Vagina (tissue), 2 donors: ENCODE measurements around the gene COA1. TPM values are rescaled to one million over a fixed set of nuclear protein-coding genes. Genes with fewer than 3 reads are reported as not detected.

Source experiments
- DNase-seq, 2 donors: peaks; one replicate each; pipeline ENCODE4 v3.0.0-alpha.2; 2017; ENCODE audit errors: extremely low spot score in 2 of 2
- H3K27ac ChIP-seq: fragments of 200-600 bp; sonication (generic); one replicate; pipeline ENCODE4 v1.5.1; 2019
- H3K27me3 ChIP-seq: fragments of 200-600 bp; sonication (generic); one replicate; pipeline ENCODE4 v1.5.1; 2019
- H3K36me3 ChIP-seq, 2 donors: fragments of 200-600 bp; sonication (generic); one replicate each; pipeline ENCODE4 v1.5.1; 2017 to 2019
- H3K4me1 ChIP-seq: fragments of 200-600 bp; sonication (generic); one replicate; pipeline ENCODE4 v1.5.1; 2019
- H3K4me3 ChIP-seq, 2 donors: fragments of 200-600 bp; sonication (generic); 1 replicate in 1 of 2; 2 replicates in 1 of 2; pipeline ENCODE4 v1.5.1; 2016 to 2019
- H3K9me3 ChIP-seq: fragments of 200-600 bp; sonication (generic); one replicate; pipeline ENCODE4 v1.5.1; 2019
- POLR2A ChIP-seq, 2 donors: fragments of 450-650 bp; IDR thresholded peaks; one replicate each; pipeline ENCODE4 v1.6.1; 2017; ENCODE audit warnings: antibody characterized with exemption in 2 of 2, mild to moderate bottlenecking in 2 of 2, moderate library complexity in 2 of 2
- POLR2AphosphoS5 ChIP-seq, 2 donors: sonication (generic); formaldehyde crosslinking; IDR thresholded peaks; one replicate each; pipeline ENCODE4 v1.9.0; 2017; ENCODE audit warnings: antibody characterized with exemption in 2 of 2, mild to moderate bottlenecking in 2 of 2, low read depth in 1 of 2; ENCODE audit not compliant: insufficient read depth in 1 of 2
- intact Hi-C: fragments of 100-400 bp; cut with DNase I; formaldehyde crosslinking; loops from one replicate; pipeline ENCODE4 v1.15.1; 2023
- total RNA-seq: library from RNA; depleted of rRNA; stranded (reverse); fragments of >200 nt; gene quantifications from one replicate; pipeline ENCODE4 v1.2.3, GENCODE V29; 2016
- TF ChIP-seq, protein P1 (sequence below), 3 experiments: fragments of 450-650 bp in 2 of 3; fragments of 200-600 bp in 1 of 3; sonication (generic) in 1 of 3; IDR thresholded peaks; one replicate each; pipeline ENCODE4 v1.5.1; 2017 to 2019; ENCODE audit warnings: antibody characterized with exemption in 3 of 3, mild to moderate bottlenecking in 2 of 3, moderate library complexity in 2 of 3

Gene COA1
- total RNA-seq, 1 donor from 2014 or later = 47.6 TPM

GRCh38 chr7:43653891-43654504 lies 75.3 kb downstream of the COA1 start:
- TF ChIP-seq POLR2A (IDR thresholded peaks at IDR 0.05) (no peak), POLR2AphosphoS5 (IDR thresholded peaks at IDR 0.05; ENCODE audit: insufficient read depth in 1 of 2, low read depth in 1 of 2) (no peak)
- TF ChIP-seq, protein P1, sequence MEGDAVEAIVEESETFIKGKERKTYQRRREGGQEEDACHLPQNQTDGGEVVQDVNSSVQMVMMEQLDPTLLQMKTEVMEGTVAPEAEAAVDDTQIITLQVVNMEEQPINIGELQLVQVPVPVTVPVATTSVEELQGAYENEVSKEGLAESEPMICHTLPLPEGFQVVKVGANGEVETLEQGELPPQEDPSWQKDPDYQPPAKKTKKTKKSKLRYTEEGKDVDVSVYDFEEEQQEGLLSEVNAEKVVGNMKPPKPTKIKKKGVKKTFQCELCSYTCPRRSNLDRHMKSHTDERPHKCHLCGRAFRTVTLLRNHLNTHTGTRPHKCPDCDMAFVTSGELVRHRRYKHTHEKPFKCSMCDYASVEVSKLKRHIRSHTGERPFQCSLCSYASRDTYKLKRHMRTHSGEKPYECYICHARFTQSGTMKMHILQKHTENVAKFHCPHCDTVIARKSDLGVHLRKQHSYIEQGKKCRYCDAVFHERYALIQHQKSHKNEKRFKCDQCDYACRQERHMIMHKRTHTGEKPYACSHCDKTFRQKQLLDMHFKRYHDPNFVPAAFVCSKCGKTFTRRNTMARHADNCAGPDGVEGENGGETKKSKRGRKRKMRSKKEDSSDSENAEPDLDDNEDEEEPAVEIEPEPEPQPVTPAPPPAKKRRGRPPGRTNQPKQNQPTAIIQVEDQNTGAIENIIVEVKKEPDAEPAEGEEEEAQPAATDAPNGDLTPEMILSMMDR (IDR thresholded peaks at IDR 0.05) = no peak
- H3K9me3 ChIP-seq = no peaks in the 10 kb centered on the region
- no peaks in the 10 kb centered on the region for H3K27me3 ChIP-seq
- no peak overlapping the region for H3K4me3 ChIP-seq
- intact Hi-C loops = no loop called here
- H3K4me1 ChIP-seq = peaks cover 34% of the 10 kb centered on the region
- H3K36me3 ChIP-seq = no peaks in the 10 kb centered on the region
- DNase-seq = no peak
- H3K27ac ChIP-seq = no peak overlapping the region

DNA sequence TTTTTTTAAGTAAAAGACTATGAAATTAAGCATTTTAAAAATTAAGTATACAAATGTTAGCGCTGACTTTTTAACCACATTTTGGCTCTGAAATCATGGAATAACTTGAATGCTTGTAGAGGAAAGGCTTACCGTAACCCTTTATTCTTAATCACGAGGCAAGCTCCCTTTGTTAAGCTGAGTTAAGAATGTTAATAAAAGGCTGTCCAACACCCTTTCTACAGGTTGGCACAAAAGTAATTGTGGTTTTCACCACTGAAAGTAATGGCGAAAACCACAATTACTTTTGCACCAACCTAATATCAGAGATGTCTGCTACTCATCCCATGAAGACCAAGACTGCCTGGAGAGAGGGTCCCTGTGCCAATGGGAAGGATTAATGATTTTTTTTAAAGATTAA lies 75.9 kb downstream of the COA1 start:
- no peak overlapping the region for H3K4me3 ChIP-seq
- intact Hi-C loops = no loop called here
- no peak overlapping the region for H3K27ac ChIP-seq
- TF ChIP-seq POLR2A (IDR thresholded peaks at IDR 0.05) (no peak), POLR2AphosphoS5 (IDR thresholded peaks at IDR 0.05; ENCODE audit: insufficient read depth in 1 of 2, low read depth in 1 of 2) (no peak)
- TF ChIP-seq, protein P1 (IDR thresholded peaks at IDR 0.05) = no peak
- DNase-seq = no peak
- no peaks in the 10 kb centered on the region for H3K27me3 ChIP-seq
- H3K4me1 ChIP-seq = peaks cover 39% of the 10 kb centered on the region
- H3K9me3 ChIP-seq = no peaks in the 10 kb centered on the region
- H3K36me3 ChIP-seq = no peaks in the 10 kb centered on the region

DNA sequence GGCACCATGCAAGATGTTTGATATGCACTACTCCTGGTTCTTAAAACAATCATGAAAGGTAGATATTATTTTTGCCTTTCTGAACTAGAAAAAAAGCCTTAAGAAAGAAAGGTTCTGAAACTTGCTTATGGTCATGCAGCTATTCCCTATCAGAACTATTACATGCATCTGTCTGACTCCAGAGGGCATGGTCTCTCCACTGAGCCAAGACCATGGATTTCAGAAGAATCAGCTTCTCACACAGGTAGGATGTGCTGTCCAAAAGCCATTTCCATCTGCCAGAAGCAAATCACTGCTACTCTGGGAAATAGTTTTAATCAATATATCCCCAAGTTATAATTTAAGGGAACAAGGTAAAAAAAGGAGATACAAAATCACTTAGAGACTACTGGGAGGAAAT lies 77.0 kb downstream of the COA1 start:
- intact Hi-C loops = no loop called here
- no peaks in the 10 kb centered on the region for H3K36me3 ChIP-seq
- no peak for DNase-seq
- H3K4me1 ChIP-seq = peaks cover 49% of the 10 kb centered on the region
- no peaks in the 10 kb centered on the region for H3K27me3 ChIP-seq
- no peak overlapping the region for H3K27ac ChIP-seq
- H3K4me3 ChIP-seq = no peak overlapping the region
- H3K9me3 ChIP-seq = no peaks in the 10 kb centered on the region
- TF ChIP-seq, protein P1 (IDR thresholded peaks at IDR 0.05) = no peak

DNA sequence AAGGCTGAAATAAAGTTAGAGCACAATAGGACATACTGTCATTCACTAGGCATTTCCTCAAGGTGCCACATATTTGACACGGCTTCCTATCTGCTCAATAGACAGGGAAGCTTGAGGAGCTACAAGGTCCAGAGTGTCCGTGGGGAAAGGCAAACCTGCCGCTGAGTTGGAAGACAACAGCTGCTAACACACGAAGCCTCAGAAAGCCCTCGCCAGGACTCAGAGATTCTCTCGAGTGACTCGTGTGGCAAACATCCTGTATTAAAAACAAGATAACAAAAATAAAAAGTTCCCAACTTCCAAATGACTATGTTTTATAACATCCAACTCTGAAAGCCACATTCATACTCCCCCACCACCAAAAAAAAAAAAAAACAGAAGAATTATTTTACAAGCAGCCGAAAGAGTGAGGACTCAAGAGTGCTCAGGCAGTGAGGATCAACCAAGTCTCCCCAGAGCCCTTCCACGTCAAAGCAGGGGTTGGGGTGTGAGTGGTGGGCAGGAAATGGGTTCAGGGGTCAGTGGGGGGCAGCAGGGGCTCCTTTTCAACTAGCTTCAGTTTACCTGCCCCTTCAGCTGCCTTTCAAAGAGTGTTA lies 78.8 kb downstream of the COA1 start:
- H3K36me3 ChIP-seq = no peaks in the 10 kb centered on the region
- no peaks in the 10 kb centered on the region for H3K27me3 ChIP-seq
- H3K4me1 ChIP-seq = peaks cover 67% of the 10 kb centered on the region
- intact Hi-C loops = no loop called here
- DNase-seq = no peak
- H3K9me3 ChIP-seq = no peaks in the 10 kb centered on the region
- TF ChIP-seq POLR2AphosphoS5 (IDR thresholded peaks at IDR 0.05; ENCODE audit: insufficient read depth in 1 of 2, low read depth in 1 of 2) (no peak), POLR2A (IDR thresholded peaks at IDR 0.05) (no peak)
- TF ChIP-seq, protein P1 (IDR thresholded peaks at IDR 0.05) = no peak
- H3K4me3 ChIP-seq = peak overlapping the region in 1 of 2 donors; percentile 18
- H3K27ac ChIP-seq = peak overlapping the region; percentile 92

- DNase-seq = no peak
- Histone ChIP-seq H3K27me3 (no peaks in the 10 kb centered on the region), H3K4me1 (peaks cover 73% of the 10 kb centered on the region), H3K4me3 (no peak overlapping the region), H3K9me3 (no peaks in the 10 kb centered on the region), H3K36me3 (no peaks in the 10 kb centered on the region), H3K27ac (peak overlapping the region; percentile 92)
- TF ChIP-seq POLR2AphosphoS5 (IDR thresholded peaks at IDR 0.05; ENCODE audit: insufficient read depth in 1 of 2, low read depth in 1 of 2) (no peak), POLR2A (IDR thresholded peaks at IDR 0.05) (no peak)
- TF ChIP-seq, protein P1 (IDR thresholded peaks at IDR 0.05) = no peak
- intact Hi-C loops = loop anchor here (10.0 kb wide), 1 partner anchor 65 kb away; the partner anchor contains the start of gene STK17A
Measured at GRCh38 chr7:43649755-43650274, 79.5 kb downstream of the COA1 start.
